ENCODE measurements around the gene ASB1.

DNA sequence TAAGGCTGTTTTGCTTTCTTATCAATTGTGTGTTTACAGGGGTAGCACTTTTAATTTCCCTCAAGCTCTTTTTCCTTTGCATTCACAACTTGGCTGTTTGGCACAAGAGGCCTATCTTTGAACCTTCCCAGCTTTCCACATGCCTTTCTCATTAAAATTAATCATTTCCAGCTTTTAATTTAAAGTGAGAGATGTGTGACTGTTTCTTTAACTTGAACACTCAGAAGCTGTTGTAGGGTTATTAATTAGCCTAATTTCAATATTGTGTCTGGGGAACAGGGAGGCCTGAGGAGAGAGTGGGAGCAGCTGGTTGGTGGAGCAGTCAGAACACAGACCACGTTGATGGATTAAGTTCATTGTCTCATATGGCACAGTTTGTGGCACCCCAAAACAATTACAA is 4.7 kb downstream of the ASB1 start:
- TF ChIP-seq, protein P1, sequence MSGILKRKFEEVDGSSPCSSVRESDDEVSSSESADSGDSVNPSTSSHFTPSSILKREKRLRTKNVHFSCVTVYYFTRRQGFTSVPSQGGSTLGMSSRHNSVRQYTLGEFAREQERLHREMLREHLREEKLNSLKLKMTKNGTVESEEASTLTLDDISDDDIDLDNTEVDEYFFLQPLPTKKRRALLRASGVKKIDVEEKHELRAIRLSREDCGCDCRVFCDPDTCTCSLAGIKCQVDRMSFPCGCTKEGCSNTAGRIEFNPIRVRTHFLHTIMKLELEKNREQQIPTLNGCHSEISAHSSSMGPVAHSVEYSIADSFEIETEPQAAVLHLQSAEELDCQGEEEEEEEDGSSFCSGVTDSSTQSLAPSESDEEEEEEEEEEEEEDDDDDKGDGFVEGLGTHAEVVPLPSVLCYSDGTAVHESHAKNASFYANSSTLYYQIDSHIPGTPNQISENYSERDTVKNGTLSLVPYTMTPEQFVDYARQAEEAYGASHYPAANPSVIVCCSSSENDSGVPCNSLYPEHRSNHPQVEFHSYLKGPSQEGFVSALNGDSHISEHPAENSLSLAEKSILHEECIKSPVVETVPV (CRISPR knock-in tag; IDR thresholded peaks at IDR 0.05) = no peak
- TF ChIP-seq ZFP30 (CRISPR knock-in tag; IDR thresholded peaks at IDR 0.05) (no peak), RARB (CRISPR knock-in tag; IDR thresholded peaks at IDR 0.05) (no peak), PPARA (CRISPR knock-in tag; IDR thresholded peaks at IDR 0.05; ENCODE audit: borderline replicate concordance) (no peak), BACH2 (CRISPR knock-in tag; IDR thresholded peaks at IDR 0.05; ENCODE audit: borderline replicate concordance) (no peak), CSDC2 (CRISPR knock-in tag; IDR thresholded peaks at IDR 0.05) (no peak), ESRRG (CRISPR knock-in tag; IDR thresholded peaks at IDR 0.05) (no peak), ARNTL (CRISPR knock-in tag; IDR thresholded peaks at IDR 0.05; ENCODE audit: borderline replicate concordance, low read depth) (no peak), ZC3H10 (CRISPR knock-in tag; IDR thresholded peaks at IDR 0.05) (no peak)
- TF ChIP-seq, protein P2, sequence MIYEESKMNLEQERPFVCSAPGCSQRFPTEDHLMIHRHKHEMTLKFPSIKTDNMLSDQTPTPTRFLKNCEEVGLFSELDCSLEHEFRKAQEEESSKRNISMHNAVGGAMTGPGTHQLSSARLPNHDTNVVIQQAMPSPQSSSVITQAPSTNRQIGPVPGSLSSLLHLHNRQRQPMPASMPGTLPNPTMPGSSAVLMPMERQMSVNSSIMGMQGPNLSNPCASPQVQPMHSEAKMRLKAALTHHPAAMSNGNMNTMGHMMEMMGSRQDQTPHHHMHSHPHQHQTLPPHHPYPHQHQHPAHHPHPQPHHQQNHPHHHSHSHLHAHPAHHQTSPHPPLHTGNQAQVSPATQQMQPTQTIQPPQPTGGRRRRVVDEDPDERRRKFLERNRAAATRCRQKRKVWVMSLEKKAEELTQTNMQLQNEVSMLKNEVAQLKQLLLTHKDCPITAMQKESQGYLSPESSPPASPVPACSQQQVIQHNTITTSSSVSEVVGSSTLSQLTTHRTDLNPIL (CRISPR knock-in tag; IDR thresholded peaks at IDR 0.05; ENCODE audit: low read depth) = no peak
- TF ChIP-seq, protein P3, sequence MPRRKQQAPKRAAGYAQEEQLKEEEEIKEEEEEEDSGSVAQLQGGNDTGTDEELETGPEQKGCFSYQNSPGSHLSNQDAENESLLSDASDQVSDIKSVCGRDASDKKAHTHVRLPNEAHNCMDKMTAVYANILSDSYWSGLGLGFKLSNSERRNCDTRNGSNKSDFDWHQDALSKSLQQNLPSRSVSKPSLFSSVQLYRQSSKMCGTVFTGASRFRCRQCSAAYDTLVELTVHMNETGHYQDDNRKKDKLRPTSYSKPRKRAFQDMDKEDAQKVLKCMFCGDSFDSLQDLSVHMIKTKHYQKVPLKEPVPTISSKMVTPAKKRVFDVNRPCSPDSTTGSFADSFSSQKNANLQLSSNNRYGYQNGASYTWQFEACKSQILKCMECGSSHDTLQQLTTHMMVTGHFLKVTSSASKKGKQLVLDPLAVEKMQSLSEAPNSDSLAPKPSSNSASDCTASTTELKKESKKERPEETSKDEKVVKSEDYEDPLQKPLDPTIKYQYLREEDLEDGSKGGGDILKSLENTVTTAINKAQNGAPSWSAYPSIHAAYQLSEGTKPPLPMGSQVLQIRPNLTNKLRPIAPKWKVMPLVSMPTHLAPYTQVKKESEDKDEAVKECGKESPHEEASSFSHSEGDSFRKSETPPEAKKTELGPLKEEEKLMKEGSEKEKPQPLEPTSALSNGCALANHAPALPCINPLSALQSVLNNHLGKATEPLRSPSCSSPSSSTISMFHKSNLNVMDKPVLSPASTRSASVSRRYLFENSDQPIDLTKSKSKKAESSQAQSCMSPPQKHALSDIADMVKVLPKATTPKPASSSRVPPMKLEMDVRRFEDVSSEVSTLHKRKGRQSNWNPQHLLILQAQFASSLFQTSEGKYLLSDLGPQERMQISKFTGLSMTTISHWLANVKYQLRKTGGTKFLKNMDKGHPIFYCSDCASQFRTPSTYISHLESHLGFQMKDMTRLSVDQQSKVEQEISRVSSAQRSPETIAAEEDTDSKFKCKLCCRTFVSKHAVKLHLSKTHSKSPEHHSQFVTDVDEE (CRISPR knock-in tag; IDR thresholded peaks at IDR 0.05) = no peak
